Dendritic cell treated with granulocyte-macrophage colony-stimulating factor and Interleukin-4, amounts not matched to agents 40 ng/mL and 50 ng/mL, for 4 days (primary cell): ENCODE measurements around the gene IL20RB.

Source experiments
- H3K27ac Mint-ChIP-seq: one replicate; pipeline ENCODE4 v1.8.0; 2022; ENCODE audit warnings: mild to moderate bottlenecking, mixed read lengths
- H3K27me3 Mint-ChIP-seq: one replicate; pipeline ENCODE4 v1.8.0; 2022; ENCODE audit warnings: mild to moderate bottlenecking, mixed read lengths
- H3K36me3 Mint-ChIP-seq: one replicate; pipeline ENCODE4 v1.8.0; 2022; ENCODE audit warnings: low read depth, mixed read lengths
- H3K4me1 Mint-ChIP-seq: one replicate; pipeline ENCODE4 v1.8.0; 2022; ENCODE audit warnings: low read depth, mixed read lengths
- H3K4me3 Mint-ChIP-seq: one replicate; pipeline ENCODE4 v1.8.0; 2022; ENCODE audit warnings: mild to moderate bottlenecking, moderate library complexity, mixed read lengths
- H3K9me3 Mint-ChIP-seq: one replicate; pipeline ENCODE4 v1.8.0; 2022; ENCODE audit warnings: mixed read lengths
- intact Hi-C: fragments of 100-400 bp; cut with micrococcal nuclease; formaldehyde crosslinking; loops from one replicate; pipeline ENCODE4 v1.15.0; 2022

IL20RB gene, protein sequence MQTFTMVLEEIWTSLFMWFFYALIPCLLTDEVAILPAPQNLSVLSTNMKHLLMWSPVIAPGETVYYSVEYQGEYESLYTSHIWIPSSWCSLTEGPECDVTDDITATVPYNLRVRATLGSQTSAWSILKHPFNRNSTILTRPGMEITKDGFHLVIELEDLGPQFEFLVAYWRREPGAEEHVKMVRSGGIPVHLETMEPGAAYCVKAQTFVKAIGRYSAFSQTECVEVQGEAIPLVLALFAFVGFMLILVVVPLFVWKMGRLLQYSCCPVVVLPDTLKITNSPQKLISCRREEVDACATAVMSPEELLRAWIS

DNA sequence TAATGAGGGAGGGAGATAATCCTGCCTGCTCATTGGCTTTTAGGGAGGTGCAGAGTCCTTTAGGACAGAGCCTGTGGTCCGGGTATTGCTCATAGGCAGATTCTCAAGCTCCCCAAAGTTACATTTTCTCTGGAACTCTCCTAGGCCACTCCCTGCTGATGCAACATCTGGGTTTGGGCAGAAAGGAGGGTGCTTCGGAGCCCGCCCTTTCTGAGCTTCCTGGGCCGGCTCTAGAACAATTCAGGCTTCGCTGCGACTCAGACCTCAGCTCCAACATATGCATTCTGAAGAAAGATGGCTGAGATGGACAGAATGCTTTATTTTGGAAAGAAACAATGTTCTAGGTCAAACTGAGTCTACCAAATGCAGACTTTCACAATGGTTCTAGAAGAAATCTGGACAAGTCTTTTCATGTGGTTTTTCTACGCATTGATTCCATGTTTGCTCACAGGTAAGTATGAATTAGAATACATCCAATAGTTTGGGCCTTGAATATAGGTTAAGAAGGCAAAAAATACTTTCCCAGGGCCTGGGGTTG lies at the start of gene IL20RB:
IL20RB (plus strand) TSS at position 233 of the 538 bp plus-strand sequence; CDS start at position 364, 131 bp downstream.
- Mint-ChIP-seq H3K9me3 (no peaks in the 10 kb centered on the region), H3K4me1 (peaks cover 45% of the 10 kb centered on the region), H3K4me3 (no peak within 1 kb of the TSS), H3K27me3 (no peaks in the 10 kb centered on the region), H3K27ac (no peak within 1 kb of the TSS), H3K36me3 (peaks cover 29% of the 10 kb centered on the region)
- intact Hi-C loops, result no loop called here

DNA sequence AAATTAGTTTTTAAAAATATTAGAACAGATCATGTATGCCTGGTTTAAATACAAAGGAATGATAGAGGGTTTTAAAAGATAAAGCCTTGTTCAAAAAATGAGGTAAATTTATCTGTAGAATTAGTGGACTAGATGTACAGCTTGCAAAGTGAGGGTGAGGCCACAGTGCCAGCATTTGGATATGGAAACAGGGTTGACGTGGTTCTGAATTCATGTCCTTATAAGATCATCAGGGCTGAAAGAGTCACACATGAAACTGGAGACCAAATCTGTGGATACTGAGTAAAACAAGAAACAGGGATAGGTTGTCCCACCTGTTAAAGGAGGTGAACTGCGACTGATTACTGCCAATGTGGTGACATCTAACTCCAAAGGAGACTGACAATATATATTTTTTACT lies 49.5 kb upstream of the IL20RB start:
- peaks cover 50% of the 10 kb centered on the region for H3K4me1 Mint-ChIP-seq
- intact Hi-C loops, result no loop called here
- no peak overlapping the region for H3K27ac Mint-ChIP-seq
- peaks cover 45% of the 10 kb centered on the region for H3K36me3 Mint-ChIP-seq
- no peaks in the 10 kb centered on the region for H3K27me3 Mint-ChIP-seq
- no peak overlapping the region for H3K4me3 Mint-ChIP-seq
- peaks cover 9% of the 10 kb centered on the region for H3K9me3 Mint-ChIP-seq

DNA sequence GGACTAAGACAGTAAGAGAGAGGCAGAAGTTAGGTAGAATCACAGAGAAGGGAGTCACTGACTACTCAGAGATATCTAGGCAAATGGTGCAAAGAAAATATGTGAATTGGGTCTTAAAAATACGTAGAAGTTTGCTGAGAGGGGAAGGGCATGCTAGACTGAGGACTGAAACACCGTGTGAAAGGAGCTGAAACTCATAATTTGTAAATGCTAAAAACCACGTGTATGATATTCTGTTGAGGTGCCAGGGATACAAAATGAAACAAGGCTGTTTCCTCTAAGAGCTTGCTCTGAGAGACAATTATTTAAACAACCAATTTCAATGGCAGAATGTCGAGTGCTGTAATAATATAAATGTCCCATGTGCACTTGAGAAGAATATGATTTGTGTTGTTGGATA lies 48.6 kb upstream of the IL20RB start:
- no peaks in the 10 kb centered on the region for H3K27me3 Mint-ChIP-seq
- no peak overlapping the region for H3K4me3 Mint-ChIP-seq
- peaks cover 57% of the 10 kb centered on the region for H3K4me1 Mint-ChIP-seq
- intact Hi-C loops, result no loop called here
- H3K9me3 Mint-ChIP-seq, result peaks cover under 1% of the 10 kb centered on the region
- H3K27ac Mint-ChIP-seq, result peak overlapping the region; percentile 44
- H3K36me3 Mint-ChIP-seq, result peaks cover 40% of the 10 kb centered on the region

DNA sequence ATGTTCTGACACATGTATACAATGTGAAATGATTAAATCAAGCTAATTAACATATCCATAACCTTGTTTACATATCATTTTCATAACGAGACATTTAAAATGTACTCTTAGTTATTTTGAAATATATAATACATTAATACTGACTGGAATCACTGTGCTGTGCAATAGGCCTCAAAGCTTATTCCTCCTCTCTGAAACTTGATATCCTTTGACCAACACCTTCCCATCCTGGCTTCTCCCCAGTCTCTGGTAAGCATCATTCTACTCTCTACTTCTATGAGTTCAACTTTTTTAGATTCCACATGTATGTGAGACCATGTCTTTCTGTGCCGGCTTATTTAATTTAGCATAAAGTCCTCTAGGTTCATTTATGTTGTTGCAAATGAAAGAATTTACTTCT lies 47.1 kb upstream of the IL20RB start:
- no peak overlapping the region for H3K27ac Mint-ChIP-seq
- H3K36me3 Mint-ChIP-seq, result peaks cover 26% of the 10 kb centered on the region
- H3K9me3 Mint-ChIP-seq, result no peaks in the 10 kb centered on the region
- no peaks in the 10 kb centered on the region for H3K27me3 Mint-ChIP-seq
- intact Hi-C loops, result no loop called here
- H3K4me1 Mint-ChIP-seq, result peaks cover 67% of the 10 kb centered on the region
- H3K4me3 Mint-ChIP-seq, result no peak overlapping the region

DNA sequence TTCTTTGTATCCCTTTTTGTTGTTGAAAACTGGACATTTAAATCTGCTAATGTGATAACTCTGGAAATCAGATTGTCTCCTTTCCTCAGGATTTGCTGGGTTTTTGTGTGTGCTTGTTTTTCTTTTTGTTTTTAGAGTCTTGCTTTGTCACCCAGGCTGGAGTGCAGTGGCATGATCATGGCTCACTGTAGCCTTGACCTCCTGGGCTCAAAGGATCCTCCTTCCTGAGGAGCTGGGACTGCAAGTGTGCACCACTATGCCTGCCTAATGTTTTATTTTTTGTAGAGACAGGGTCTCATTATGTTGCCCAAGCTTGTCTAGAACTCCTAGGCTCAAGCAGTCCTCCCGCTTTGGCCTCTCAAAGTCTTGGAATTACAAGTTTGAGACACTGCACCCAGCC lies 44.6 kb upstream of the IL20RB start:
- Mint-ChIP-seq H3K4me3 (no peak overlapping the region), H3K27ac (no peak overlapping the region), H3K36me3 (peaks cover 21% of the 10 kb centered on the region), H3K9me3 (no peaks in the 10 kb centered on the region), H3K27me3 (no peaks in the 10 kb centered on the region), H3K4me1 (peaks cover 44% of the 10 kb centered on the region)
- intact Hi-C loops, result no loop called here

DNA sequence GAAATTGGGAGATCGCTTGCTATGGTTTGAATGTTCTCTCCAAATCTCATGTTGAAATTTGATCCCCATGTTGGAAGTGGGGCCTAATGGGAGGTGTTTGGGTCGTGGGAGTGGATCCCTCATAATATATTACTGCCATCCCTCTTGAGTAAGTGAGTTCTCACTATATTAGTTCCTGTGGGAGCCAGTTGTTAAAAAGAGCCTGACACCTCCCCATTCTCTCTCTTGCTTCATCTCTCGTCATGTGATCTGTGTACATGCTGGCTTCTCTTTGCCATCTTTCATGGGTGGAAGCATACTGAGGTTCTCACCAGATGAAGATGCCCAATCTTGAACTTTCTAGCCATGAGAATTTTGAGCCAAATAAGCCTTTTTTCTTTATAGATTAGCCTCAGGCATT lies 43.0 kb upstream of the IL20RB start:
- no peaks in the 10 kb centered on the region for H3K27me3 Mint-ChIP-seq
- H3K36me3 Mint-ChIP-seq, result peaks cover 21% of the 10 kb centered on the region
- H3K4me3 Mint-ChIP-seq, result no peak overlapping the region
- H3K27ac Mint-ChIP-seq, result no peak overlapping the region
- peaks cover 30% of the 10 kb centered on the region for H3K4me1 Mint-ChIP-seq
- no peaks in the 10 kb centered on the region for H3K9me3 Mint-ChIP-seq
- intact Hi-C loops, result no loop called here

DNA sequence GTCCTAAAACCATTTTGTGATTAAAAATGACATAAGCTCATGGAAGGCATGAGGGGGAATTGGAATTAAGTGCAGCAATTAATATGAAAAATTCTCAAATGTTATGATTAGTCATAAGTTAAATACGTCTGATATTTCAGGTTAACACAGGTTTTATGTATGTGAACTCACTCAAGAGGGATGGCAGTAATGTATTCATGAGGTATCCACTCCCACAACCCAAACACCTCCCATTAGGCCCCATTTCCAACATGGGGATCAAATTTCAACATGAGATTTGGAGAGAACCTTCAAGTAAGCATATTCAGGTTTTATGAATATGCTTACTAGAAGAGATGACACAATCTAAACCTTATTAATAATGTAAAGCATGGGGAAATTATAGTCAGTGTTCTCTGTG lies 41.6 kb upstream of the IL20RB start:
- intact Hi-C loops, result no loop called here
- Mint-ChIP-seq H3K27me3 (no peaks in the 10 kb centered on the region), H3K27ac (no peak overlapping the region), H3K4me3 (no peak overlapping the region), H3K9me3 (peaks cover 3% of the 10 kb centered on the region), H3K36me3 (peaks cover 22% of the 10 kb centered on the region), H3K4me1 (peaks cover 34% of the 10 kb centered on the region)

DNA sequence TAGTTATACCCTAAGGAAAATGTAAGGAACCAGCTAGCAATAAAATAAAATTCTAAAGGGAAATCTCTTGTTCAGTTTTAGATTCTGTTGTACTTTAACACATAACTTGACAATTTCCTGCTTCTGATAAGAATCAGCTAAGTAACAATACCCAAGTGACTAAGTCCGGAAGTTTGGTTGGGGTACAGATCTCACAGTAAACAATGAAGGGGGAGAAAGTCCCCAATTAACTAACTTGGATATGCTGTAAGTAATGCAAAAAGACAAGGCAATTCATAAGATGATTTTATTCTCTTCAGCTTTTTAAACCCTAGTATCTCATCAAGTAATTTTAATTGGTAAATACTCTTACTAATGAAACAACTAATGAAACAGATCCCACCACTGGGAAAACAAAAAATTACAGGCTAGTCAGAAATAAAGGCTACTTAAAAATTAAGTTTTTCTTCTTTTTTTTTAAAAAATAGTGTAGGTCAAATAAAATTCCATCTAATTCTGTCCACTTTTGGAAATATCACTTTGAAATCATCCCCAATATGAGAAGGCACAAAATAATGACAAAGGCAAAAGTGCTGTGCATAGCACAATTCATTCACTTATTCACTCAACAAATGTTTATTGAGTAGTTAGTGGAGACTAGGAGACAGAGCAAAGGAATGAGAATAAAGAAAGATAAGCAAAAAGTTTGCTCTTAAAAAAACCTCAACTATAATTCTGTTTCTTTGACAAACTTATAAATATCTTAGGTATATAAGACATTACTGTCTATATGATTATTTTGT lies 37.8 kb upstream of the IL20RB start:
- Mint-ChIP-seq H3K4me3 (no peak overlapping the region), H3K27ac (no peak overlapping the region), H3K9me3 (peaks cover 7% of the 10 kb centered on the region), H3K4me1 (peaks cover 21% of the 10 kb centered on the region), H3K27me3 (no peaks in the 10 kb centered on the region), H3K36me3 (peaks cover 9% of the 10 kb centered on the region)
- intact Hi-C loops, result no loop called here

DNA sequence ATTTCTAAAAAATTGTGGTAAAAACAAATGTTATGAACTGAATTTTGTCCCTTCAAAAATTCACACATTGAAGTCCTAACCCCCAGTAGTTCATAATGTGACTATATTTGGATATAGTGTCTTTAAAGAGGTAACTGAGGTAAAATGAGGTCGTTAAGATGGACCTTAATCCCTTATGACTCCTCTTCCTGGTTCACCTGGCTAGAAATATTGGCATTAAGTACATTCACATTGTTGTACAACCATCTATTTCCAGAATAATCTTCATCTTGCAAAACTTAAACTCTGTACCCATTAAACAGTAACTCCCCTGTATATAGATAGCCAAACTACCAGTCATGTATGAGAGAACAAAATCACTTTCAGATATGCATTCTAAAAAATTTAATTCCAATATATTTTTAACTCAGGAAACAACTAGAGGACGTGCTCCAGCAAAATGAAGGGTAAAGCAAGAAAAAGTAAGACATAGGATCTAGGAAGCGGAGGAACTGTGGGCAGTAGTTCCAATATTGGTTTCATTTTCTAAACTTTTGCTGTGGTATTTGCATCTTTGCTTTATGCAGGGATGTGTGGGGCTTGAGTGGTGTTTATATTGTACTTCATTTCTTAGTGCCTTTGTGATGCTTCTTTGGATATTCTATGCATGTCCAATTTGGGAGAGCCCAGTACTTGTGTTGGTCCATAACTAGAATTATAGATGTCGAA lies 36.7 kb upstream of the IL20RB start:
- intact Hi-C loops, result no loop called here
- H3K4me1 Mint-ChIP-seq, result peaks cover 24% of the 10 kb centered on the region
- no peaks in the 10 kb centered on the region for H3K27me3 Mint-ChIP-seq
- peaks cover 7% of the 10 kb centered on the region for H3K9me3 Mint-ChIP-seq
- H3K27ac Mint-ChIP-seq, result peak overlapping the region; percentile 25
- H3K36me3 Mint-ChIP-seq, result peaks cover 9% of the 10 kb centered on the region
- H3K4me3 Mint-ChIP-seq, result no peak overlapping the region

DNA sequence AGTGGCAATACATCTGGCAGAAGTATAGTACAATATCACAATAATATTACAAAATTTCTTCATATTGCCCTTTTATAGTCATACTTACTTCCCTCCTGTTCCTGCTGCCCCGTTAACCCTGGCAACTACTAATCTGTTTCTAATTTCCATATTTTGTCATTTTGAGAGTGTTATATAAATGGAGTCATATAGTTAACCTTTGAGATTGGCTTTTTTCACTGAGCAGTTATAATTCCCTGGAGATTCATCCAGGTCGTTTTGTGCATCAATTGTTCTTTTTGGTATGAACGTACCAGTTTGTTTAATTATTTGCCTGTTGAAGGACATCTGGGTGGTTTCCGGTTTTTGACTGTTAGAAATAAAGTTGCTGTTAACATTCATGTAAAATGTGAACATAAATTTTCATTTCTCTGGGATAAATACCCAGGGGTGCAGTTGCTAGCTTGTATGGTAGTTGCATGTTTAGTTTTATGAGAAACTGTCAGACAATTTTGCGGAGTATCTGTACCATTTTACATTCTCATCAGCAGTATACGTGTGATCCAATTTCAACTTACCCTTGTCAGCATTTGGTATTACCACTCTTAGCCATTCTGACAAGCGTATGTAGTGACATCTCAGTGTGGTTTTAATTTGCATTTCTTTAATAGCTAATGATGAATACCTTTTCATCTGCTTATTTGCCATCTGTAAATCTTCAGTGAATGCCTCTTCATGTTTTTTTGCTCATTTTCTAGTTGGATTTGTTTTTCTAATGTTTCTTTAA lies 32.2 kb upstream of the IL20RB start:
- Mint-ChIP-seq H3K4me1 (peaks cover 36% of the 10 kb centered on the region), H3K27ac (no peak overlapping the region), H3K27me3 (no peaks in the 10 kb centered on the region), H3K9me3 (peaks cover 7% of the 10 kb centered on the region), H3K4me3 (no peak overlapping the region), H3K36me3 (peaks cover 25% of the 10 kb centered on the region)
- intact Hi-C loops, result no loop called here

DNA sequence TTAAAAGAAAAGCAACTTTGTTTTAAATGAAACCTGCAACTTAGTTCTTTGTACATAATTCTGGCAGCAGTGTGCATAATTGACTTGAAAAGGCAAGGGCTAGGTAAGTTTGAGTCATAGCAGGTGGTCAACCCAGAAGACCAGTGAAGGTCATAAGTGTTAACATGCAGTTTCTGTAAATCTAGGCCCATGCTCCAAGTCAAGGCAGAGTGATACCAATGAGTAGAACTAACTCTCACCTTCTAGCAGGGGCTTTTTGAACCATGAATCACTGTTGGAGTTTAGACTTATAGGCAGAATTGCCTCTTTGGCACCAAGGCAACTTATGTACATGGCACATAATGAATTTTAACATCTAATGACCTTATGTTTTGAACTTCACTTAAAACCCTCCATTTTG lies 29.5 kb upstream of the IL20RB start:
- intact Hi-C loops, result no loop called here

DNA sequence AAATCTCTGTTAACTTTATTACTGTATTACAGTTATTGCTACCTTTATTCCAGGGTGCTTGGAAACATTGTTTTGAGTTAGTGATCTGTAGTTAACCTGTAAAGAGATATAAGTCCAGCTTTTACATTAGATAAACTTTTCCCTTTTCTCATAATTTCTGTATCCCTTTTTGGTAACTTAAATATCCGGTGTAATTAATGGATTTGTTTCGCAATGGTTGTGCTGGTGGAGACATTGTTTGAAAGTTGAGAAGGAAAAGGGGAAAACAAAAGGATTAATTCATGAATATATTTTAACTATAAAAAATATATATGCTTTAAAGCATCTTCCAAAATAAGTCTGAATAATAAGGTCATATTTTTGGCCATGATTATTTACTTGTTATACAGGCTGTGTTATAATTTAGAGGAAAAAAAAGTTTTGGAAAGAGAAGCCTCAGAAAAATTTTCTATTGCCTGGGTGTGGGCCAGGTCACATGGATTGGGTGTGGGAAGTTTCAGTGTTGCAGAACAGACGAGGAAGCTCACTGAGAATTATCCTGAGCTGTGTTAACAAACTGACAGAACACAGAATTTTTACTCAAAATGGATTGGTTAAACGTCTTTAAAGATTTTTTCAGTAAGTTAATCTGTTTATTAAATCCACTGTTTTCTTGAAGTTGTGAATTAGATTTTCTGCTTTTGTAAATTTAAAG lies 27.7 kb upstream of the IL20RB start:
- peaks cover 43% of the 10 kb centered on the region for H3K4me1 Mint-ChIP-seq
- intact Hi-C loops, result loop anchor here (5.0 to 10.0 kb wide), 4 partner anchors 45 to 735 kb away; partner anchors contain the start of gene MSL2
- H3K36me3 Mint-ChIP-seq, result peaks cover 38% of the 10 kb centered on the region
- H3K9me3 Mint-ChIP-seq, result no peaks in the 10 kb centered on the region
- peak overlapping the region; percentile 87 for H3K27ac Mint-ChIP-seq
- no peaks in the 10 kb centered on the region for H3K27me3 Mint-ChIP-seq
- H3K4me3 Mint-ChIP-seq, result peak overlapping the region; percentile 64

More for the DNA sequence above, 29.5 kb upstream of the IL20RB start:
- no peak overlapping the region for H3K4me3 Mint-ChIP-seq
- no peaks in the 10 kb centered on the region for H3K27me3 Mint-ChIP-seq
- H3K27ac Mint-ChIP-seq, result no peak overlapping the region
- H3K4me1 Mint-ChIP-seq, result peaks cover 37% of the 10 kb centered on the region
- H3K36me3 Mint-ChIP-seq, result peaks cover 23% of the 10 kb centered on the region
- no peaks in the 10 kb centered on the region for H3K9me3 Mint-ChIP-seq

DNA sequence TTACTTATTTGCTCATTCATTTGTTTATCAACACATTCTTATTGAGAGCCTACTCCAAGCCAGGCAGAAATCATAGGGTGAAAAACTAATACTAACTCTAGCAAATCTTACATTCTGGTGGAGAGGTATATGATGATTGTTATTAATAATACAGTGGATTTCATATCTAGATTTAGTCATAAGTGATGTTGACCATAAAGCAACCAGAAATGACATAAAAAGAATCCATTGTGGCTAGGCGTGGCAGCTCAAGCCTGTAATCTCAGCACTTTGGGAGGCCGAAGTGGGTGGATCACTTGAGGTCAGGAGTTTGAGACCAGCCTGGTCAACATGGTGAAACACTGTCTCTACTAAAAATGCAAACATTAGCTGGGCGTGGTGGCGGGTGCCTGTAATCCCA lies 26.2 kb upstream of the IL20RB start:
- intact Hi-C loops, result loop anchor here (5.0 to 10.0 kb wide), 4 partner anchors 47 to 737 kb away; partner anchors contain the start of gene MSL2
- Mint-ChIP-seq H3K9me3 (no peaks in the 10 kb centered on the region), H3K4me3 (peak overlapping the region; percentile 77), H3K27ac (peak overlapping the region; percentile 87), H3K36me3 (peaks cover 53% of the 10 kb centered on the region), H3K4me1 (peaks cover 42% of the 10 kb centered on the region), H3K27me3 (no peaks in the 10 kb centered on the region)
